Measurements from ENCODE around the gene GPX1. TPM values are rescaled to one million over a fixed set of nuclear protein-coding genes. Genes with fewer than 3 reads are reported as not detected.
"Not testable (repeated sequence)": the region's sequence is repeated elsewhere in the genome, so short reads cannot be mapped to it uniquely, and the experiment has no call there.

The GPX1 gene
- polyA plus RNA-seq, 2 of the 4 experiments (the other 2 are of a cell fraction), result 150 to 271 TPM

- Histone ChIP-seq H3K4me3 (no peak overlapping the region), H3K4me1 (peaks cover 55% of the 10 kb centered on the region; the same call in 2 of the 3 replicates), H3K9me3 (no peaks in the 10 kb centered on the region), H3K4me2 (peak overlapping the region; percentile 32; the same call in 2 of the 3 replicates), H3K27ac (no peak overlapping the region)
- TF ChIP-seq POLR2A (IDR thresholded peaks at IDR 0.05; ENCODE audit: low read length) (no peak), RARB (CRISPR knock-in tag; IDR thresholded peaks at IDR 0.05) (no peak), FOSL2 (IDR thresholded peaks at IDR 0.05) (no peak), FOSL2 (CRISPR knock-in tag; IDR thresholded peaks at IDR 0.05) (no peak), BCL3 (IDR thresholded peaks at IDR 0.05) (no peak), FOSB (CRISPR knock-in tag; IDR thresholded peaks at IDR 0.05) (no peak), HDAC2 (IDR thresholded peaks at IDR 0.05) (no peak), RNF2 (IDR thresholded peaks at IDR 0.05; ENCODE audit: borderline replicate concordance, low read depth) (no peak), POLR2AphosphoS2 (conservative IDR thresholded peaks at IDR 0.05; ENCODE audit: low read length) (no peak), MYC (IDR thresholded peaks at IDR 0.05; ENCODE audit: borderline replicate concordance, low read length) (no peak), NFE2L2 (conservative IDR thresholded peaks at IDR 0.05; ENCODE audit: low read length) (no peak), KDM5A (IDR thresholded peaks at IDR 0.05) (no peak), CBX8 (IDR thresholded peaks at IDR 0.05) (no peak)
- ATAC-seq, result no peak
- ChIA-PET CTCF (interaction anchor here (0.6 kb wide), 2 partner anchors 8 to 23 kb away, joined by 3 read pairs; partner anchors contain the start of gene NICN1), POLR2A (interaction anchor here (0.6 kb wide), 1 partner anchor 23 kb away, joined by 3 read pairs; no protein-coding TSS in a partner anchor)
- DNase-seq (ENCODE audit: low read depth in 1 of 2, low spot score in 1 of 2), result no peak
- 61% methylated on average over 17 of the region's 17 CpGs for WGBS (ENCODE audit: missing lambda C conversion rate)
- FAIRE-seq, result no peak
Observed at GRCh38 chr3:49406571-49407565, 48.7 kb upstream of the GPX1 start.

DNA sequence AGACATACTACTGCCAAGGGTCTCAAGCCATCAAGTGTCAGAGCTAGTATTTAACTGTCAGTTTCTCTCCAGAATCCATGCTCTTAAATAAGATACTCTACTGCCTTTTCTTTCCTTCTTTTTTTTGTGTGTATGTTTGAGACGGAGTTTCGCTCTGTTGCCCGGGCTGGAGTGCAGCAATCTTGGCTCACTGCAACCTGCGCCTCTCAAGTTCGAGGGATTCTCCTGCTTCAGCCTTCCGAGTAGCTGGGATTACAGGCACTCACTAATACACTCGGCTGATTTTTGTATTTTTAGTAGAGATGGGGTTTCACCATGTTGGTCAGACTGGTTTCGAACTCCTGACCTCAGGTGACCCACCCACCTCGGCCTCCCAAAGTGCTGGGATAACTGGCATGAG, 47.4 kb upstream of the GPX1 start:
- DNase-seq (ENCODE audit: low read depth in 1 of 2, low spot score in 1 of 2); H3K9me3 ChIP-seq; FAIRE-seq; H3K4me3 ChIP-seq; ATAC-seq; H3K27ac ChIP-seq; POLR2A ChIA-PET: not testable (repeated sequence)
- Histone ChIP-seq H3K4me1 (peaks cover 55% of the 10 kb centered on the region; the same call in 2 of the 3 replicates), H3K4me2 (peak overlapping the region; percentile 32; the same call in 1 of the 3 replicates)
- 77% methylated on average over 9 of the region's 9 CpGs for WGBS (ENCODE audit: missing lambda C conversion rate)
- CTCF ChIA-PET, result interaction anchor here (0.6 to 0.8 kb wide), 2 partner anchors 34 to 518 kb away, joined by 3 read pairs; no protein-coding TSS in a partner anchor

DNA sequence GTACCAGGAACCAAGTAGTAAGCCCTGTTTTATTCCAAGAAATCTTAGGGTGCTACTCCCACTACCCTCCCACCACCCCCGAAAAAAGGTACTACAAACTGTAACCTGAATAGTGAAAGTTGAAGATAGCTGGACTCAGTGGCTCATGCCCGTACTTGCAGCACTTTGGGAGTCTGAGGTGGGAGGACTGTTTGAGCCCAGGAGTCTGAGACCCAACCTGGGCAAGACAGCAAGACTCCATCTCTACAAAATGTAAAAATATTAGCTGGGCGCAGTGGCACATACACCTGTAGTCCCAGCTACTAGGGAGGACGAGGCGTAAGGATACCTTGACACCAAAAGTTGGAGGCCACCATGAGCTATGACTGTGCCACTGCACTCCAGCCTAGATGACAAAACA, 45.7 kb upstream of the GPX1 start:
- ChIA-PET POLR2A (no interaction called here), CTCF (interaction anchor here (1.2 kb wide), 1 partner anchor 45 kb away, joined by 5 read pairs; no protein-coding TSS in a partner anchor)
- peaks cover 46% of the 10 kb centered on the region; the same call in 2 of the 3 replicates for H3K4me1 ChIP-seq
- no peak for DNase-seq (ENCODE audit: low read depth in 1 of 2, low spot score in 1 of 2)
- TF ChIP-seq MAZ (IDR thresholded peaks at IDR 0.05; ENCODE audit: borderline replicate concordance, low read depth, low read length) (no peak), HOXB5 (CRISPR knock-in tag; IDR thresholded peaks at IDR 0.05) (no peak), ZSCAN20 (CRISPR knock-in tag; IDR thresholded peaks at IDR 0.05) (no peak), REST (IDR thresholded peaks at IDR 0.05) (no peak), EHMT2 (IDR thresholded peaks at IDR 0.05; ENCODE audit: low read depth) (no peak), CBX8 (IDR thresholded peaks at IDR 0.05) (no peak), HOXB13 (CRISPR knock-in tag; IDR thresholded peaks at IDR 0.05; ENCODE audit: low read depth) (no peak), KDM1A (IDR thresholded peaks at IDR 0.05; ENCODE audit: low read depth) (no peak), POLR2A (IDR thresholded peaks at IDR 0.05; ENCODE audit: low read length) (no peak), CHD4 (IDR thresholded peaks at IDR 0.05; ENCODE audit: borderline replicate concordance) (no peak), PHF8 (IDR thresholded peaks at IDR 0.05; ENCODE audit: borderline replicate concordance, low read depth) (no peak), NPAS2 (CRISPR knock-in tag; IDR thresholded peaks at IDR 0.05; ENCODE audit: borderline replicate concordance) (no peak)
- TF ChIP-seq, protein P1, sequence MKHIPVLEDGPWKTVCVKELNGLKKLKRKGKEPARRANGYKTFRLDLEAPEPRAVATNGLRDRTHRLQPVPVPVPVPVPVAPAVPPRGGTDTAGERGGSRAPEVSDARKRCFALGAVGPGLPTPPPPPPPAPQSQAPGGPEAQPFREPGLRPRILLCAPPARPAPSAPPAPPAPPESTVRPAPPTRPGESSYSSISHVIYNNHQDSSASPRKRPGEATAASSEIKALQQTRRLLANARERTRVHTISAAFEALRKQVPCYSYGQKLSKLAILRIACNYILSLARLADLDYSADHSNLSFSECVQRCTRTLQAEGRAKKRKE (CRISPR knock-in tag; IDR thresholded peaks at IDR 0.05; ENCODE audit: low read depth), result no peak
- H3K27ac ChIP-seq, result no peak overlapping the region
- no peak overlapping the region for H3K4me3 ChIP-seq
- no peak overlapping the region for H3K4me2 ChIP-seq
- ATAC-seq, result no peak
- no peak for FAIRE-seq
- WGBS (ENCODE audit: missing lambda C conversion rate), result 96% methylated on average over 5 of the region's 5 CpGs
- no peaks in the 10 kb centered on the region for H3K9me3 ChIP-seq
